GM23338 (cell line): ENCODE data around the gene OR1I1.

Experiments
- CTCF ChIP-seq, 2 experiments: fragments of 200-600 bp in 1 of 2; sonication (generic) in 1 of 2; conservative IDR thresholded peaks; 2 replicates each; pipeline versions ENCODE4 v1.5.1 to v1.6.1; 2016 to 2017; ENCODE audit warnings: antibody characterized with exemption in 2 of 2, low read depth in 2 of 2, mild to moderate bottlenecking in 2 of 2, moderate library complexity in 1 of 2
- EZH2 ChIP-seq: fragments of 200-600 bp; sonication (generic); IDR thresholded peaks from one replicate; pipeline ENCODE4 v1.8.0; 2017; ENCODE audit warnings: antibody characterized with exemption, mild to moderate bottlenecking, low read depth; ENCODE audit not compliant: unreplicated experiment
- JUNB ChIP-seq: IDR thresholded peaks from one replicate; pipeline ENCODE4 v1.6.1; 2016; ENCODE audit warnings: antibody characterized with exemption; ENCODE audit not compliant: unreplicated experiment
- STAT1 ChIP-seq: IDR thresholded peaks from one replicate; pipeline ENCODE4 v1.6.1; 2016; ENCODE audit warnings: antibody characterized with exemption; ENCODE audit not compliant: unreplicated experiment

GRCh38 chr19:15115762-15116615 is 34.0 kb downstream of the OR1I1 start:
- no peak for TF ChIP-seq CTCF (conservative IDR thresholded peaks at IDR 0.05; ENCODE audit: low read depth in 2 of 2)
- TF ChIP-seq STAT1, result no peak
- TF ChIP-seq JUNB, result no peak
- no peak for TF ChIP-seq EZH2
